Prostate gland (tissue), 2 donors: ENCODE measurements around the gene RXRA. TPM values are rescaled to one million over a fixed set of nuclear protein-coding genes. Genes with fewer than 3 reads are reported as not detected.

ENCODE experiments used
- DNase-seq: peaks from one replicate; pipeline ENCODE4 v3.0.0-alpha.2; 2019; ENCODE audit warnings: low spot score
- H3K27ac ChIP-seq, 2 donors: fragments of 200-600 bp; sonication (generic); 2 replicates each; pipeline ENCODE4 v1.5.1; 2017 to 2019
- H3K27me3 ChIP-seq: fragments of 200-600 bp; sonication (generic); replicated peaks from 2 replicates; pipeline ENCODE4 v1.5.1; 2019; ENCODE audit not compliant: insufficient read depth
- H3K36me3 ChIP-seq, 2 donors: fragments of 200-600 bp; sonication (generic); 1 replicate in 1 of 2; 2 replicates in 1 of 2; pipeline versions ENCODE4 v1.5.1 to v1.8.1; 2017 to 2019
- H3K4me1 ChIP-seq: fragments of 200-600 bp; sonication (generic); replicated peaks from 2 replicates; pipeline ENCODE4 v1.5.1; 2019
- H3K4me3 ChIP-seq, 2 donors: fragments of 200-600 bp; sonication (generic); 2 replicates each; pipeline ENCODE4 v1.5.1; 2017 to 2019
- H3K9me3 ChIP-seq: fragments of 200-600 bp; sonication (generic); 2 replicates; pipeline ENCODE4 v1.5.1; 2017
- CTCF ChIP-seq, 4 experiments: fragments of 200-600 bp in 2 of 4; fragments of 450-650 bp in 2 of 4; sonication (generic) in 2 of 4; IDR thresholded peaks; 1 replicate in 3 of 4; 2 replicates in 1 of 4; pipeline ENCODE4 v1.5.1; 2016 to 2019; ENCODE audit warnings: antibody characterized with exemption in 4 of 4, mild to moderate bottlenecking in 2 of 4, moderate library complexity in 2 of 4
- POLR2A ChIP-seq: fragments of 450-650 bp; IDR thresholded peaks from one replicate; pipeline ENCODE4 v1.6.1; 2016; ENCODE audit warnings: antibody characterized with exemption, mild to moderate bottlenecking
- POLR2AphosphoS5 ChIP-seq: sonication (generic); formaldehyde crosslinking; IDR thresholded peaks from one replicate; pipeline ENCODE4 v1.6.1; 2017; ENCODE audit warnings: antibody characterized with exemption
- WGBS: methylation state at CpG from one replicate; pipeline ENCODE4 v1.1.5; 2018; 5-methylcytosine and 5-hydroxymethylcytosine counted together
- intact Hi-C: fragments of 100-400 bp; cut with DNase I; formaldehyde crosslinking; loops from one replicate; pipeline ENCODE4 v1.14.2; 2022
- total RNA-seq, 2 donors: library from RNA; depleted of rRNA; stranded (reverse); fragments of >200 nt; gene quantifications; one replicate each; pipeline ENCODE4 v1.1.0, GENCODE V29; 2016

Gene RXRA
- total RNA-seq, 2 donors from 2014 or later = 69.5 to 84.1 TPM

DNA sequence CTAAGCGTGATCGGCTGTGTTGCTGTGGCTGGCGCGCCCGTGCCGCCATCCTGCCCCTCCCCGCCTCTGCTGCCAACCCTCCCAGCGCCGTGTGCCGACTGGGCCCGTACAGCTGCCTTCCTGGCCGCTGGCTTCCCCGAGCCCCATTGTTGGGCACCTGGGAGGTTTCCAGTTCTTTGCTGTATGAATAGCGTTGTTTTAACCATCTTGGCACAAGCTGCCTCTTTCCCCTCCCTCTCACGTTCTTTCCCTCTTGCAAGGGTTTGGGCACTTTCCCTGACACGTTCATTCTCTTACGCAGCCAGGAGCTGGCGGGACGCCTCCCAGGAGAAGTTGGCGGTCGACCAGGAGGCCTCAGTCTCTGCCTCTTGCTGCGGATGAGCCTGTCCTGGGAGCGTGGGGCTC, 43.1 kb upstream of the RXRA start:
- Histone ChIP-seq H3K9me3 (no peaks in the 10 kb centered on the region), H3K4me3 (no peak overlapping the region), H3K4me1 (peaks cover 11% of the 10 kb centered on the region), H3K36me3 (no peaks in the 10 kb centered on the region), H3K27ac (peak overlapping the region; percentile 41 to 66), H3K27me3 (no peaks in the 10 kb centered on the region)
- intact Hi-C loops = no loop called here
- DNase-seq = peak; percentile 96
- WGBS = 7% methylated on average over 23 of the region's 23 CpGs
- TF ChIP-seq CTCF (IDR thresholded peaks at IDR 0.05) (no peak), POLR2AphosphoS5 (peak; percentile 98), POLR2A (peak; percentile 7)

GRCh38 chr9:134283692-134284265, 42.5 kb upstream of the RXRA start:
- Histone ChIP-seq H3K9me3 (no peaks in the 10 kb centered on the region), H3K4me3 (no peak overlapping the region), H3K27ac (peak overlapping the region; percentile 41 to 66), H3K27me3 (no peaks in the 10 kb centered on the region), H3K36me3 (no peaks in the 10 kb centered on the region), H3K4me1 (peaks cover 11% of the 10 kb centered on the region)
- TF ChIP-seq POLR2AphosphoS5 (no peak), CTCF (IDR thresholded peaks at IDR 0.05) (no peak), POLR2A (no peak)
- intact Hi-C loops = no loop called here
- DNase-seq = no peak
- 60% methylated on average over 14 of the region's 15 CpGs for WGBS

DNA sequence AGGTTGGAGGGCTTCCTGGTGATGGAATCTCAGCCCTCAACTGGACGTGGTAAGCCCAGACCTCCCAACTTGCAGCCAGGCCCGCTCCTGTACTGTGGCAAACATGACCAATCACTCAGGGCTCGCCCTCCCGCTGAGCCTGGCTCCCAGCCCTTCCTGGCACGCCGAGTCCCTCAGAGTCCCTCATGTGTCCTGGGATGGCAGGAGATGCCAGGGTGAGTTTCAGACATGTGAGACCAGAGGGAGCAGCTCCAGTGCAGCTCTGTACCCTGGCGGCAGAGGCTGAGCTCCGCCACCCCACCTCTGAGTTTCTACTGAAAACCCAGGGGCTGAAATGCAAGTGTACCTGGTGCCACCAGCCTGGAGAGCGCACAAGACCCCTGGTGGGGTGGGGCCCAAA, 42.0 kb upstream of the RXRA start:
- TF ChIP-seq POLR2AphosphoS5 = peak; percentile 73
- TF ChIP-seq CTCF (IDR thresholded peaks at IDR 0.05) = peak in 1 of 4 experiments; percentile 28
- TF ChIP-seq POLR2A = no peak
- H3K9me3 ChIP-seq = no peaks in the 10 kb centered on the region
- WGBS = 54% methylated on average over 8 of the region's 9 CpGs
- no peak overlapping the region for H3K4me3 ChIP-seq
- no peaks in the 10 kb centered on the region for H3K36me3 ChIP-seq
- intact Hi-C loops = no loop called here
- peak; percentile 76 for DNase-seq
- H3K27ac ChIP-seq = peak overlapping the region; percentile 5 to 66
- peaks cover 11% of the 10 kb centered on the region for H3K4me1 ChIP-seq
- H3K27me3 ChIP-seq = no peaks in the 10 kb centered on the region

- no peak for DNase-seq
- Histone ChIP-seq H3K9me3 (no peaks in the 10 kb centered on the region), H3K27ac (peak overlapping the region in 1 of 2 donors; percentile 5), H3K27me3 (no peaks in the 10 kb centered on the region), H3K36me3 (no peaks in the 10 kb centered on the region), H3K4me3 (no peak overlapping the region), H3K4me1 (peaks cover 11% of the 10 kb centered on the region)
- intact Hi-C loops = no loop called here
- TF ChIP-seq POLR2A = no peak
- no peak for TF ChIP-seq POLR2AphosphoS5
- TF ChIP-seq CTCF (IDR thresholded peaks at IDR 0.05) = no peak
- WGBS = 93% methylated on average over 12 of the region's 12 CpGs
Measured at GRCh38 chr9:134284741-134285140, 41.5 kb upstream of the RXRA start.

DNA sequence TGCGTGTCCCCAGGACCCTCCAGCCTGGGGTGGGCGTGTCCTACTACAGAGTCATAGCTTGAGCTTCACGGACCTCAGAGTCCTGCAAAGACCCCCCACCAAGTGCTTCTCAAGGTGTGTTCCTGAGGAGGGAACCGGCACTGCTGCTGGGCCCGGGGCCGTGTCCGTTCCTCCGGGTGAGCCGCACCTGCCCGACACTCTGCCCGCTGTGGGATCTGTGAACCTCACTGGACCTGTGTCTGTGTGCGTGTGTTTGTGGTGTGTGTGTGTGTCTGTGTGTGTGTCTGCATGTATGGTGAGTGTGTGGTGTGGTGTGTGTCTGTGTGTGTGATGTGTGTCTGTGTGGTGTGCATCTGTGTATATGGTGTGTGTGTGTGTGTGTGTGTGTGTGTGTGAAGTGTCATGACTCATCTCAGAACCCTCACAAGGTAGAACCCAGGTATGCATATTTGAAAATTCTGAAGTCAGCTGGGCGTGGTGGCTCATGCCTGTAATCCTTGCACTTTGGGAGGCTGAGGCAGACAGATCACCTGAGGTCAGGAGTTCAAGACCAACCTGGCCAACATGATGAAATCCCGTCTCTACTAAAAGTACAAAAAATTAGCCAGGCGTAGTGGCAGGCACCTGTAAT, 40.9 kb upstream of the RXRA start:
- Histone ChIP-seq H3K9me3 (no peaks in the 10 kb centered on the region), H3K27me3 (no peaks in the 10 kb centered on the region), H3K27ac (no peak overlapping the region), H3K4me3 (no peak overlapping the region), H3K4me1 (peaks cover 11% of the 10 kb centered on the region), H3K36me3 (no peaks in the 10 kb centered on the region)
- no peak for DNase-seq
- TF ChIP-seq CTCF (IDR thresholded peaks at IDR 0.05) = no peak
- intact Hi-C loops = no loop called here
- 87% methylated on average over 15 of the region's 15 CpGs for WGBS
